Mucosa of rectum (tissue), 2 donors: ENCODE results near the gene INSC.

ENCODE experiments used
- H3K27ac ChIP-seq, 2 donors: one replicate each; pipeline ENCODE4 v1.7.0; 2013; ENCODE audit warnings: inconsistent platforms in 2 of 2, low read depth in 2 of 2, low read length in 2 of 2
- H3K27me3 ChIP-seq, 2 donors: one replicate each; pipeline ENCODE4 v1.7.0; 2013; ENCODE audit warnings: low read length in 2 of 2; ENCODE audit not compliant: control insufficient read depth in 2 of 2, insufficient read depth in 2 of 2
- H3K36me3 ChIP-seq, 2 donors: one replicate each; pipeline ENCODE4 v1.7.0; 2013; ENCODE audit warnings: low read length in 2 of 2; ENCODE audit not compliant: control insufficient read depth in 2 of 2, insufficient read depth in 2 of 2
- H3K4me1 ChIP-seq, 2 donors: one replicate each; pipeline ENCODE4 v1.7.0; 2013; ENCODE audit warnings: low read length in 2 of 2, mild to moderate bottlenecking in 1 of 2; ENCODE audit not compliant: control insufficient read depth in 2 of 2, insufficient read depth in 2 of 2
- H3K4me3 ChIP-seq, 2 donors: one replicate each; pipeline ENCODE4 v1.7.0; 2013; ENCODE audit warnings: low read length in 2 of 2
- H3K9ac ChIP-seq, 2 donors: one replicate each; pipeline ENCODE4 v1.7.0; 2013; ENCODE audit warnings: low read length in 2 of 2, low read depth in 1 of 2, mild to moderate bottlenecking in 1 of 2
- H3K9me3 ChIP-seq, 2 donors: one replicate each; pipeline ENCODE4 v1.7.0; 2013; ENCODE audit warnings: low read length in 2 of 2; ENCODE audit not compliant: control insufficient read depth in 2 of 2
- donor health status: healthy.
- donor health status: Normal muscosa, but diverticular disease.

INSC gene

GRCh38 chr11:15109602-15110001 lies 5.1 kb upstream of the INSC start:
- no peak overlapping the region for H3K4me3 ChIP-seq
- peaks cover 2 to 6% of the 10 kb centered on the region in 2 donors for H3K27me3 ChIP-seq
- H3K4me1 ChIP-seq: no peaks in the 10 kb centered on the region
- no peaks in the 10 kb centered on the region for H3K36me3 ChIP-seq
- no peaks in the 10 kb centered on the region for H3K9me3 ChIP-seq
- H3K27ac ChIP-seq: no peak overlapping the region
- no peak overlapping the region for H3K9ac ChIP-seq

- no peaks in the 10 kb centered on the region for H3K36me3 ChIP-seq
- no peak overlapping the region for H3K27ac ChIP-seq
- no peaks in the 10 kb centered on the region for H3K9me3 ChIP-seq
- peaks cover 10 to 12% of the 10 kb centered on the region in 2 donors for H3K27me3 ChIP-seq
- H3K4me3 ChIP-seq: no peak overlapping the region
- H3K9ac ChIP-seq: no peak overlapping the region
- no peaks in the 10 kb centered on the region for H3K4me1 ChIP-seq
Measured at GRCh38 chr11:15111215-15111614, 3.5 kb upstream of the INSC start.

GRCh38 chr11:15112131-15112541 lies 2.6 kb upstream of the INSC start:
- Histone ChIP-seq H3K9ac (no peak overlapping the region), H3K27ac (peak overlapping the region in 1 of 2 donors; percentile 29), H3K36me3 (no peaks in the 10 kb centered on the region), H3K4me3 (no peak overlapping the region), H3K9me3 (no peaks in the 10 kb centered on the region), H3K27me3 (peaks cover 10 to 15% of the 10 kb centered on the region in 2 donors), H3K4me1 (no peaks in the 10 kb centered on the region)

- no peak overlapping the region for H3K27ac ChIP-seq
Measured at GRCh38 chr11:15113381-15113780, 1.3 kb upstream of the INSC start.

GRCh38 chr11:15115686-15116085 lies 963 bp downstream of the INSC start:
- Histone ChIP-seq H3K9ac (no peak overlapping the region), H3K27me3 (peaks cover 10 to 15% of the 10 kb centered on the region in 2 donors), H3K4me3 (peak overlapping the region in 1 of 2 donors; percentile 65), H3K9me3 (no peaks in the 10 kb centered on the region), H3K36me3 (no peaks in the 10 kb centered on the region), H3K27ac (peak overlapping the region in 1 of 2 donors; percentile 32), H3K4me1 (no peaks in the 10 kb centered on the region)

More at GRCh38 chr11:15113381-15113780, 1.3 kb upstream of the INSC start:
- H3K9me3 ChIP-seq: no peaks in the 10 kb centered on the region
- no peak overlapping the region for H3K9ac ChIP-seq
- H3K36me3 ChIP-seq: no peaks in the 10 kb centered on the region
- H3K4me3 ChIP-seq: no peak overlapping the region
- peaks cover 10 to 15% of the 10 kb centered on the region in 2 donors for H3K27me3 ChIP-seq
- H3K4me1 ChIP-seq: no peaks in the 10 kb centered on the region

GRCh38 chr11:15117751-15118150 lies 3.0 kb downstream of the INSC start:
- Histone ChIP-seq H3K9ac (no peak overlapping the region), H3K36me3 (no peaks in the 10 kb centered on the region), H3K27ac (no peak overlapping the region), H3K27me3 (peaks cover 10 to 15% of the 10 kb centered on the region in 2 donors), H3K4me1 (no peaks in the 10 kb centered on the region), H3K9me3 (no peaks in the 10 kb centered on the region), H3K4me3 (no peak overlapping the region)

- Histone ChIP-seq H3K27me3 (peaks cover 10 to 14% of the 10 kb centered on the region in 2 donors), H3K27ac (no peak overlapping the region), H3K4me1 (no peaks in the 10 kb centered on the region), H3K9ac (no peak overlapping the region), H3K9me3 (no peaks in the 10 kb centered on the region), H3K36me3 (no peaks in the 10 kb centered on the region), H3K4me3 (no peak overlapping the region)
Measured at GRCh38 chr11:15118431-15118830, 3.7 kb downstream of the INSC start.

GRCh38 chr11:15119352-15119751 lies 4.6 kb downstream of the INSC start:
- no peak overlapping the region for H3K4me3 ChIP-seq
- no peaks in the 10 kb centered on the region for H3K4me1 ChIP-seq
- H3K36me3 ChIP-seq: no peaks in the 10 kb centered on the region
- no peaks in the 10 kb centered on the region for H3K9me3 ChIP-seq
- no peak overlapping the region for H3K9ac ChIP-seq
- no peak overlapping the region for H3K27ac ChIP-seq
- H3K27me3 ChIP-seq: peaks cover 9% of the 10 kb centered on the region in 2 donors

GRCh38 chr11:15119826-15120225 lies 5.1 kb downstream of the INSC start:
- H3K36me3 ChIP-seq: no peaks in the 10 kb centered on the region
- no peaks in the 10 kb centered on the region for H3K4me1 ChIP-seq
- H3K27me3 ChIP-seq: peaks cover 8 to 9% of the 10 kb centered on the region in 2 donors
- no peak overlapping the region for H3K4me3 ChIP-seq
- no peaks in the 10 kb centered on the region for H3K9me3 ChIP-seq
- no peak overlapping the region for H3K9ac ChIP-seq
- no peak overlapping the region for H3K27ac ChIP-seq

GRCh38 chr11:15123849-15124248 lies 9.1 kb downstream of the INSC start:
- Histone ChIP-seq H3K9ac (no peak overlapping the region), H3K27me3 (no peaks in the 10 kb centered on the region), H3K4me1 (no peaks in the 10 kb centered on the region), H3K27ac (no peak overlapping the region), H3K4me3 (no peak overlapping the region), H3K36me3 (no peaks in the 10 kb centered on the region), H3K9me3 (no peaks in the 10 kb centered on the region)

- Histone ChIP-seq H3K27me3 (no peaks in the 10 kb centered on the region), H3K4me1 (no peaks in the 10 kb centered on the region), H3K9ac (no peak overlapping the region), H3K36me3 (no peaks in the 10 kb centered on the region), H3K27ac (no peak overlapping the region), H3K9me3 (no peaks in the 10 kb centered on the region), H3K4me3 (no peak overlapping the region)
Measured at GRCh38 chr11:15124528-15124927, 9.8 kb downstream of the INSC start.
